ENCODE measurements around the gene NBL1. TPM values are rescaled to one million over a fixed set of nuclear protein-coding genes. Genes with fewer than 3 reads are reported as not detected.

Gene NBL1, protein sequence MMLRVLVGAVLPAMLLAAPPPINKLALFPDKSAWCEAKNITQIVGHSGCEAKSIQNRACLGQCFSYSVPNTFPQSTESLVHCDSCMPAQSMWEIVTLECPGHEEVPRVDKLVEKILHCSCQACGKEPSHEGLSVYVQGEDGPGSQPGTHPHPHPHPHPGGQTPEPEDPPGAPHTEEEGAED
- 40.0 to 59.7 TPM (median 51.5 TPM) in 5 replicates for total RNA-seq (2022; extraction: Qiagen RNA extraction)

DNA sequence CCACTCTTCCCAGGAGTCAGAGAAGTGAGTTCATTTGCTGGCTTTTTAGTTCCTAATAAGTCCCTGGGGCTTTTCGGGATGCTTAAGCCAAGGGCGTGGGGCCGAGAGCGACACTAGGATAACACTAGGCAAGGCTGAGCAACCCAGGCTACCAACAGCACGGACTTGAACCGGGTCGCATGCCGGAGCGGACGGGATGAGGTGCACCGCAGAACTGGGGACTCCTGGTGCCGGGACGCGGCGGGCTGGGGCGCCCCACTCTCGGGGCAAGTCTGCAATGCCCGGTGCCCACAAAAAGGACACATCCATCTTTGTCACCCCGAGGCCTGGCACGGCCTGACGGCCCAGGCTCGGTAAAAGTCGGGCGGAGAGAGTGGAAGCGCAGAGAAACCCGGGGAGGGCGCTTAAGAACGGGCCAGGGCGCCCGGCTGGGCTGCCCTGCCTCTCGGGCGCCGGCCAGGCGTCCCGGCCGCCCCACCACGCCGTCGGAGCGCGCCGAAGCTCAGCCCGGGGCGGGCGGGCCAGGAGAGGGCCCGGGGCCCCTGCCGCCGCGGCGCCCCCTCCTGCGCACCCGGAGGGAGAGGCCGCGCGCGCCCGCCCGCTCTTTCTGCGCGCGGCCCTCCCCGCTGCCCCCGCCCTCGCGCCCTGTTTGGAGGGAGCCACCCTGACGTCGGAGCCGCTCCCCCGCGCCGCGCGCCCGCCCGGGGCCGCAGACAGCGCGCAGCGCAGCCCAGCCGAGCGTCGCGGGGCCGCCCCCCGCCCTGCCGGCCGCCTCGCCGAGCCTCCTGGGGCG lies at the start of gene NBL1:
NBL1 (plus strand) TSS at position 710 of the 793 bp plus-strand sequence. CDS start 10,720 bp downstream, outside the sequence.

DNA sequence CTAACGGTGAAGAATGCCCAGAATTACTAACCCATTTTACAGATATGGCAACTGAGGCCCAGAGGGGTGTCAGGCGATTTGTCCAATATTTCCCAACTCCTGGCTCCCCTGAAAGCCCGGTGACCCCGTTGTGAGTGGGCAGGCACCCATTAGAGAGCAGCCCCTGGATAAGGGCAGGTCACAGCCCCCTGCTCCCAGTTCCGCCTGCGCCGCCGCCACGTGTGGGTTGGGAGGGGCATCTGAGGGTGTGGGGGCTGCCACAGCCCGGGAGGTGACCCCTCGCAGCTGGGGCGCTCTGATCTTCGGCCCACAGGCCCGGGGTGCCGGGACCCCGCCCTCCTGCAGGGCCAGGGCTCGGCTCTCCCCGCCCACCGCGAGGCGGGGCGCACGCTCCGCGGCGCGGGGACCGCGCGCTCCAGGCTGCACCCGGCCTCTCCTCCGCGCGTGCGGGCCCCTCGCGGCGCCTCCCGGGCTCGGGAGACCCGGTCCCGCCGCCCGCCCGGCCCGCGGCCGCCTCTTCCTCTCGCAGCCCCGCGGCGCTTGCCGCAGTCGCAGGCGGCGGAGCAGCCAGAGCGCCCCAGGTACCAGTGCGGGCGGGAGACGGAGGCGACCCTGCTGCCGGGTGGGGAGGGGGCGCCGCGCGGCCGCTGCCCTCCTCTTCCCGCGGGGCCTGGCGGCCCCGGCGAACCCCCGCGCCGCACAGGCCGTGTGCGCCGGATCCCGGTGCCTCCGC lies 20.5 kb downstream of the NBL1 start, which contains the start of gene HTR6:
HTR6 (plus strand) TSS at position 423 of the 733 bp plus-strand sequence. CDS start 879 bp downstream, outside the sequence.

Other genes starting within 250 kb of the NBL1 start
- 230 to 274 TPM (median 231 TPM) in 5 replicates for gene CAPZB, start 158.8 kb upstream of the NBL1 start, total RNA-seq (2022; extraction: Qiagen RNA extraction)
- gene HTR6, start 20.6 kb downstream of the NBL1 start, total RNA-seq (2022; extraction: Qiagen RNA extraction), result 0.10 to 0.18 TPM (median 0.12 TPM) in 5 replicates
- gene TMCO4, start 155.6 kb downstream of the NBL1 start, total RNA-seq (2022; extraction: Qiagen RNA extraction), result 5.4 to 7.5 TPM (median 6.1 TPM) in 5 replicates
- gene RNF186, start 171.0 kb downstream of the NBL1 start, total RNA-seq (2022; extraction: Qiagen RNA extraction), result not detected in 5 replicates
- 2.4 to 3.1 TPM (median 2.4 TPM) in 5 replicates for gene OTUD3, start 238.1 kb downstream of the NBL1 start, total RNA-seq (2022; extraction: Qiagen RNA extraction)